WERI-Rb-1 (cell line): ENCODE data around the gene FBXO46.
"Not testable (repeated sequence)": the region's sequence is repeated elsewhere in the genome, so short reads cannot be mapped to it uniquely, and the experiment has no call there.

Source experiments
- DNase-seq: peaks from one replicate; pipeline ENCODE4 v3.0.0-alpha.2; 2020
- H3K27ac ChIP-seq: fragments of 250-450 bp; sonication (Bioruptor Pico); 2 replicates; pipeline ENCODE4 v1.5.1; 2020; ENCODE audit warnings: mild to moderate bottlenecking, moderate library complexity
- H3K27me3 ChIP-seq: fragments of 250-450 bp; sonication (Bioruptor Pico); 2 replicates; pipeline ENCODE4 v1.5.1; 2021; ENCODE audit warnings: mild to moderate bottlenecking, low read depth, moderate library complexity; ENCODE audit not compliant: insufficient read depth, severe bottlenecking
- H3K36me3 ChIP-seq: fragments of 250-450 bp; sonication (Bioruptor Pico); 2 replicates; pipeline ENCODE4 v1.5.1; 2020; ENCODE audit warnings: mild to moderate bottlenecking, moderate library complexity
- H3K4me3 ChIP-seq: 2 replicates; pipeline ENCODE4 v1.5.1; 2011; ENCODE audit warnings: low read depth, mild to moderate bottlenecking, control low read depth, low read length
- H3K9me3 ChIP-seq: fragments of 250-450 bp; sonication (Bioruptor Pico); 2 replicates; pipeline ENCODE4 v1.5.1; 2021; ENCODE audit warnings: mild to moderate bottlenecking, moderate library complexity; ENCODE audit not compliant: severe bottlenecking
- CTCF ChIP-seq: IDR thresholded peaks from 2 replicates; pipeline ENCODE4 v1.5.1; 2011; ENCODE audit warnings: low read depth, mild to moderate bottlenecking, control low read depth, inconsistent platforms, low read length

The FBXO46 gene

GRCh38 chr19:45757695-45758094, 27.0 kb upstream of the FBXO46 start:
- Histone ChIP-seq H3K4me3 (no peak overlapping the region), H3K9me3 (no peaks in the 10 kb centered on the region), H3K36me3 (no peaks in the 10 kb centered on the region), H3K27ac (no peak overlapping the region), H3K27me3 (no peaks in the 10 kb centered on the region)
- TF ChIP-seq CTCF = no peak
- DNase-seq = no peak

- H3K36me3 ChIP-seq = no peaks in the 10 kb centered on the region
- DNase-seq = no peak
- no peaks in the 10 kb centered on the region for H3K27me3 ChIP-seq
- no peak overlapping the region for H3K4me3 ChIP-seq
- no peak for TF ChIP-seq CTCF
- H3K27ac ChIP-seq = no peak overlapping the region
- no peaks in the 10 kb centered on the region for H3K9me3 ChIP-seq
Observed at GRCh38 chr19:45754323-45754722, 23.6 kb upstream of the FBXO46 start.

- TF ChIP-seq CTCF = 0 out of 2 replicates have a peak, but pooled peaks have one; percentile 19
Observed at GRCh38 chr19:45753548-45753947, 22.9 kb upstream of the FBXO46 start.

GRCh38 chr19:45752639-45753038, 21.9 kb upstream of the FBXO46 start:
- Histone ChIP-seq H3K4me3 (no peak overlapping the region), H3K36me3 (no peaks in the 10 kb centered on the region), H3K9me3 (no peaks in the 10 kb centered on the region), H3K27ac (no peak overlapping the region), H3K27me3 (no peaks in the 10 kb centered on the region)
- DNase-seq = no peak
- no peak for TF ChIP-seq CTCF

More at GRCh38 chr19:45753548-45753947, 22.9 kb upstream of the FBXO46 start:
- no peaks in the 10 kb centered on the region for H3K36me3 ChIP-seq
- DNase-seq = peak; percentile 49
- no peak overlapping the region for H3K27ac ChIP-seq
- no peak overlapping the region for H3K4me3 ChIP-seq
- H3K27me3 ChIP-seq = no peaks in the 10 kb centered on the region
- no peaks in the 10 kb centered on the region for H3K9me3 ChIP-seq

GRCh38 chr19:45751483-45751882, 20.8 kb upstream of the FBXO46 start:
- H3K36me3 ChIP-seq, H3K27ac ChIP-seq, DNase-seq, H3K27me3 ChIP-seq, H3K4me3 ChIP-seq, H3K9me3 ChIP-seq: not testable (repeated sequence)

DNA sequence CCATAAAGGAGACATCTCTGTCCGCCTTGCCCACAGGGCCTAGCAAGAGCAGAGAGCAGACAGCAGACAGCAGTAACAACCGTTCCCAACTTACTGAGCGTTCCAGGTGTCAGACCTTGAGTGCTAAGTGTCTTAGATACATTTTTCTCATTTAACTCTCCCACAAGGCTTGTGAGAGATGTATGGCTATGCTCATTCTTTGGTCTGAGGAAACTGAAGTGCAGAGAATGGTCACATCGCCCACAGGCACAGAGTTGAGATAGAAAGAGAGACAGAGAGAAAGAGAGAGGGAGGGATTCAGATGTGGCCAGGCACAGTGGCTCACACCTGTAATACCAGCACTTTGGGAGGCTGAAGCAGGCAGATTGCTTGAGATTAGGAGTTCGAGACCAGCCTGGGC, 16.8 kb upstream of the FBXO46 start:
- Histone ChIP-seq H3K27me3 (no peaks in the 10 kb centered on the region), H3K9me3 (no peaks in the 10 kb centered on the region), H3K36me3 (no peaks in the 10 kb centered on the region), H3K4me3 (no peak overlapping the region), H3K27ac (no peak overlapping the region)
- no peak for TF ChIP-seq CTCF
- no peak for DNase-seq
